HG02885 (cell line): ENCODE data around the gene ACAD9.

Source experiments
- ATAC-seq: cut with Tn5 transposase; IDR thresholded peaks from one replicate; pipeline ENCODE4 v1.9.1; 2021; ENCODE audit warnings: mild to moderate bottlenecking; ENCODE audit not compliant: unreplicated experiment, poor library complexity

The ACAD9 gene

DNA sequence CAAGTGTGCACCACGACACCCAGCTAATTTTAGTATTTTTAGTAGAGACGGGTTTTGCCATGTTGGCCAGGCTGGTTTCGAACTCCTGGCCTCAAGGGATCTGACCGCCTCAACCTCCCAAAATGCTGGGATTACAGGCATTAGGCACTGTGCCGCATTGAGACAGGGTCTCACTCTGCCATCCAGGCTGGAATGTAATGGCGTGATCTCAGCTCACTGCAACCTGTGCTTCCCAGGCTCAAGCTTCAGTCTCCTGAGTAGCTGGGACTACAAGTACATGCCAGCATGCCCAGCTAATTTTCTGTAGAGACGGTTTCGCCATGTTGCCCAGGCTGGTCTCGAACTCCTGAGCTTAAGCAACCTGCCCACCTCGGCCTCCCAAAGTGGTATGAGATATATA, 51.6 kb downstream of the ACAD9 start:
- ATAC-seq, result no peak

DNA sequence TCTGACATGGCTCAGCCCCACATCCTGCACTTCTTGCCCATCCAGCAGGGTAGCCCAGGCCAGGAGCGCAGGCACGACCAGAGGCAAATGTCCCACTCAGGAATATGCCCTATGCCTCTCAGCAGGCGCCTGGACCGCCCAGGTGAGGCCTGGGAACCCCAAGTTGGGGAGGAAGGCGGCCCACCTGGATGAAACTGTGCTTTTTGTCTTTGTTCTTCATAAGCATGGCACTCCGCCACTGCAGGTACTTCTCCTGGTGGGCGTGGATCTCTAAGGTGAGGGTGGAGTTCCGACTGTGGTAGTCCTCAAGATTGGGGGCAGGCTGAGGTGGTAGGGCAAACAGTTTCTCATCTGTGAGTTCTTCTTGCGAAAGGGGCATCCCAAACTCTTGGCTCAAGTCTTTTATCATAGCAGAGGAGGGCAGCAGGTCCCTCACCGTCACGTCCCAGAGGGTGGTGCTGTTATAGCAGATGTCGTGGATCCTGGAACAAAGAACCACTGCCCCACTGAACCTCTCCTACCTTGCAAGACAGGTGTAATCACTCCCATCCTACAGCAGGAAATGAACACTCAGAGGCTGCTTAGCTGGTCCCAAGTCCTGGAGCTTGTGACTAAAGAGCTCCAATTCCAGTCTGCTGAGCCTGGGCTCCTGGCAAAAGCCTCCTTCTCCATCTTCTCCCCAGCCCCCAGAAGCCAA, 53.2 kb downstream of the ACAD9 start:
- no peak for ATAC-seq

DNA sequence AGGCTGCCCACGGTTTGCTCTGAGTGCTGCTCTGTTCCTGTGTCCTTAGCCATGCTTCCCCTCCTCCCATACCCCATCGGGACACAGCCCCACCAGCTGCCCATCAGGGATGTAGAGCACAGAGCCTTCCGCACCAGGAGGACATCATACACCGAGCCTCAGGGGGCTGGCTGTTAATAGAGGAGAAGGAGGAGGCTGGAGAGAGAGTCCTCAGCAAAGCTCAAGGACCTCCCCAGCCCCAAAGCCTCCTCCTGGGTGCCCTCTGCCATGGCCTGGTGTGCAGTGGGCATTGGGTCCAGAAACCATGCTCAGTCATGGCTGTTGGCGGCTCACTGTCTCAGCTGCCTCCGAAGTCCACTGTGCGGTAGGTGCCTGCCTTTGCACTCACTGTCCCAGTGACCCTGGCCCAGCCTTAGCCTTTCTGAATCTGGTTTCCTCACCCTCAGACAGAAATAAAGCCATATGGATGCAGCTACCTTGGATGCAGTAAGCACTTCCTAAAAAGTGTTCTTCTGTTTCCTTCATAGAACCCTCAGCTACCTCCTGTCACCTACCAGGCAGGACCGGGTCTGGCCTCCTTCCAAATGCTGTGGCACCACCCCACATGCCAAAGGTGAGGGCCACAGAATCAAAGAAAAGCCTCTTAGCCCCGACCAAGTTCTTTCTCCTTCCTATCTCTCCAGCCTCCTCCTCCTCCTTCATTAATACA, 53.9 kb downstream of the ACAD9 start:
- no peak for ATAC-seq

DNA sequence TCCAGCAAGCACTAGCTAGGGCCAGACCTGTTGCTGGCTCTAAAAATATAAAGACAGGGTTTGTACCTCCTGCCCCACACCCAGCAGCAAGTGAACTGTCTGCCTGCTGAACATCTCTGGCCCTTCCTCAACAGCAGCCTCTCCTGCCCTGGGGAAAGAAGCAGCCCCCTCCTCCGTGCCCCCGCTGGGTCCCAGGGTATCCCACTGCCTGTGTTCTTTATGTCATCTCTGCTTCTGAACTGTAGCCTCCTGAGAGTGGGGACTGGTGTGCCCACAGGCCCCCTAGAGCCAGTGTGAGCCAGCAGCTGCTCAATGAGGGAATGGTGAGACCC, 54.5 kb downstream of the ACAD9 start:
- no peak for ATAC-seq

DNA sequence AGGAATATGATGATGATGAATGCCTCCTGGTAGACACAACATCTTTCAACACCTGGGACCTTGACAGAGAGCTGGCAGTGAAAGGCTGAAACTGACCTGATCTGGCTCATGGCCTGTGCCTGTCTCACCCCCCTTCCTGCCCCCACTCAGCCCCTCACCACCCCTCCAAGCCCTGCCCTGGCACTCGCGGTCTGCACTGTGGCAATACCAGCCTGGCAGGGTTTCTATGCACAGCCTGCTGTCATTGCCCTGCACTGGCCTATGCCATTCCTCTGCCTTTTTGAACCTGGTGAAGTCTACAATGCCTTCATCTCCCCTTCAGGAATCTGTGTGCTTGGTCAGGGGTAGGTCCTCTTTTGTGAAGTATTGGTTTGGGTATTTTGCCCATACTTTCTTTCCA, 56.5 kb downstream of the ACAD9 start:
- no peak for ATAC-seq

DNA sequence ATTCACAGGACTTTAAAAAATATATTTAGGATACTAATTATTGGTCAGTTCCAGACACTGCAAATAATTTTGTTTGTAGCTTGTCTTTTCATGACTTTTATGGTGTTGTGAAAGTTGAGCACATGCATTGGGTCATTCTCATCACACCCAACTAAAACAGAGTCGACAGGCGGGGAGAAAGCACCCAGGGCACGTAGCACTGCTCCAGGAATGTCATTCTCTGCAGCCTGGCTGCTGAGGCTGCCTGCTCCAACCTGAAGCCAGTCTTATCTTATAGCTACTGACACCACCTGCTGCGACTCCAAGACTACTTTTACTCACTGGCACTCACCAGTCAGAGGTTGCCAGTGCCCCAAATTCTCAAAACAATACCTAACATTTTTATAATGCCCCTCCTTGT, 56.9 kb downstream of the ACAD9 start:
- no peak for ATAC-seq

DNA sequence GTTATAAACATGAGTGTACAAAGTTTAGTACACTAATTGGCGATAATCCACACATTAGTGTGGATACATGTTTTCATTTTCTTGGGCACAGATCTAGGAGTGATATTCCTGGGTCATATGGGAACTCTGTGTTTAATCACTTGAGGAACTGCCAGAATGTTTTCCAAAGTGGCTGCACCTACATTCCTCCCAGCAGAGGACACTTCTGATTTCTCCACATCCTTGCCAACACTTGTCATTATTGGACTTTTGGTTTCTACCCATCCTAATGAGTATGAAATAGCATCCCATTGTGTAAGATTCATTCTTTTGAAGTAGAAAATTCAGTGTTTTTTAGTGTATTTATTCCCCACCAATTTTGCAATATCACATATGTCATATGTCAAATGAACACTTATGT, 60.8 kb downstream of the ACAD9 start:
- ATAC-seq, result no peak

DNA sequence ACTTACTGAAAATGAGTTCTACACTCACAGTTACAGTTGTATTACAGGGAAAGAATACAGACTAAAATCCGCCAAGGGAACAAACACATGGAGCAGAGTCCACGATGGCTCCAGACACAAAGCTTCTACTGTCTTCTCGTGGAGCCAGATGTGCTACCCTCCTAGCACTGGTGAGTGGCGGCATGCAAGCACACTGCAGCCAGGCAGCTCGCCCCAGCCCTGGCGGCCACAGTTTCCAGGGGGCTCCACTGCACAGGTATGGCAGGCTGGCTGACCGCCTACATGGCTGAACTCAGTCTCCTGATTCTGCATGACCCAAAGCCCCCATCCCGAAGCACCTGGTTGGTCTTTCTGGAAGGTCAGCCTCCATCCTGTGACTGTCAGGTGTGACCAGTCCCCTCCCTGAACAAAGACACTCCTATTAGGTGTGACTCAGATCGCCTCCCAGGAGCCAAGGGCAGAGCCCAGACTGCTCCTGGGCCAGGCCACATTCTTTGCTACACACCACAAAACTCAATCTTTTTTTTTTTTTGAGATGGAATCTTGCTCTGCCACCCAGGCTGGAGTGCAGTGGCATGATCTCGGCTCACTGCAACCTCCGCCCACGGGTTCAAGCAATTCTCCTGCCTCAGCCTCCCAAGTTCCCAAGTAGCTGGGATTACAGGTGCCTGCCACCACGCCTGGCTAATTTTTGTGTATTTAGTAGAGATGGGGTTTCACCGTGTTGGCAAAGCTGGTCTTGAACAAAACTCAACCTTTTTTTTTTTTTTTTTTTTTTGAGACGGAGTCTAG, 62.9 kb downstream of the ACAD9 start:
- no peak for ATAC-seq

DNA sequence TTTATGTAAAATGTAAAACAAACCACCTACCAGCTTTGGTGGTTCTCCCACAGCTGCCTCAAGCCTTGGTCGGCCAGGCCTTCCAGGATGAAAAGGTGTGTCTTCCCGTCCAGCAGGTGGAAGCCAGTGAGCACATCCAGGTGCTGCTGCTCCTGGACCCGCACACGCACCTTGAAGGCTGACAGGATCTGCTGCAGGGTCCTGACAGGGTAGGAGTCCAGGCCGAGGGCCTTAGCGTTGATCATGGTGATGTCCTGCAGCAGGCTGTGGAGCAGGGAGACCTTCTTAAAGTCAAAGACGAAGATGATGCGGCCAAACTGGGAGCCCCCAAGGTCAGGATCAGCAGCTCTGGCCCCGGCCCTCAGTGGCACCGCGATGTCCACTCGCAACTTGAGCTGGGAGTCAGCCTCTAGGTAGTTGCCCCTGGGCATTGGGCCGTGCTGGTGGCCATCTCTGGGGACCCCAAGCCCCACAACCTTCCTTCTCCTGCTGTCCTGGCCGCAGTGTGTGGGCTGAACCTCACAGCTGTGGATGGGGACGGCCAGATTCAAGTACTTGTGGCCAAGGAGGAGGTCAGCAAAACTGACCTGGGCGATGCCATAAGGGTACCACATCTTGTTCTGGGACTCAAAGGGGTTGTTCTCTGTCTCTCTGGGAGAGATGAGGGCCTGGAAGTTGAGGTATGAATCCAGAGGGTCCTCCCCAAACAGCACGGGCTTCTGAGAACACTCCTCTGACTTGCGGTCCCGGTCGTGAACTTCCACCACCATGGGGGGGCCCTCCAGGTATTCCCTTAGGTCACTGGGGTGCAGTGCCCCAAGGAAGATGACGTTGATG, 65.8 kb downstream of the ACAD9 start:
- ATAC-seq, result no peak

DNA sequence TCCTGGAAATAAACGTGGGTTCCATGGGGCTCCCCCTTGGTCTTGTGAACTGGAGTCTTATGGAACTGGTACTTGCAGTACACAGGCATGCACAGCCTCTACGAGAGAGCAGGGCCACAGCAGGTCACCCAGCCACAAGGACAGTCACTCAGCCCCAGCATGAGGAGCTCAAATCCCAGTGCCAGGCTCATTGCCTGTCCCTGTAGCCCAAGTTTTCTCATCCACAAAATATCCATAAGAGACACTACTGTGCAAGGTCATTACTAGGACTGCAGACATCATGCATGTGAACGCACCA, 66.4 kb downstream of the ACAD9 start:
- ATAC-seq, result no peak

DNA sequence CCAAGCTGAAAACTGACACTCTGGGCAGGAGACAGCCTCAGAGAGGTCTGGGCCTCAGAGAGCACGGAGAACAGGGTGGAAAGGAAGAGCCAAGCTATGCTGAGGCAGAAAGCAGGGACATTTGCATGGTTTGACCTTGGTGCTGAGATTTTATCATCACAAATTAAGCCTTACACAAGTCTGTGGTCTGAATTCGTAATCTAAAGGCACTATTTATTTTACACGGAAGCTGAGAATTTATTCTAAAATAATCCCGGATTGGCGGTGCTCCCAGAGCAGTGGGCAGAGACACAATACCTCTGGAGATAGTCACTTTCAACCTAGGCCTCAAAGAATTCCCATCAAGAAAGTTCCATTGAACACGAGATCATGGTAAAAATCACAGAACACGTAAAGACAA, 67.0 kb downstream of the ACAD9 start:
- no peak for ATAC-seq

DNA sequence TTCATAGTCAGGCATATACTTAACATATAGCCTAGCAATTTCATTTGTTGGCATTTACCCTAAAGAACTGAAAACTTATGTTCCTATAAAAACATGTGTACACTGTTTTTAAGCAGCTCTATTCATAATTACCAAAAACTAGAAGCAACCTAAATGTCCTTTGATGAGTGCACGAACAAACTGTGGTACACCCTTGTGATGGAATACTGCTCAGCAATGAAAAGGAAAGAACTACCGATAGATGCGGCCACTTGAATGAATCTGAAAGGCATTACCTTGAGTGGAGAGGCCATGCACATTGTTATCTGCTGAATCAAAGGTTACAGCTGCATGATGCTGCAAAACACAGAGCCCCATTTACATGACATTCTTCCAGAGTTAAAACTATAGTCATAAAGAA, 69.7 kb downstream of the ACAD9 start:
- no peak for ATAC-seq

DNA sequence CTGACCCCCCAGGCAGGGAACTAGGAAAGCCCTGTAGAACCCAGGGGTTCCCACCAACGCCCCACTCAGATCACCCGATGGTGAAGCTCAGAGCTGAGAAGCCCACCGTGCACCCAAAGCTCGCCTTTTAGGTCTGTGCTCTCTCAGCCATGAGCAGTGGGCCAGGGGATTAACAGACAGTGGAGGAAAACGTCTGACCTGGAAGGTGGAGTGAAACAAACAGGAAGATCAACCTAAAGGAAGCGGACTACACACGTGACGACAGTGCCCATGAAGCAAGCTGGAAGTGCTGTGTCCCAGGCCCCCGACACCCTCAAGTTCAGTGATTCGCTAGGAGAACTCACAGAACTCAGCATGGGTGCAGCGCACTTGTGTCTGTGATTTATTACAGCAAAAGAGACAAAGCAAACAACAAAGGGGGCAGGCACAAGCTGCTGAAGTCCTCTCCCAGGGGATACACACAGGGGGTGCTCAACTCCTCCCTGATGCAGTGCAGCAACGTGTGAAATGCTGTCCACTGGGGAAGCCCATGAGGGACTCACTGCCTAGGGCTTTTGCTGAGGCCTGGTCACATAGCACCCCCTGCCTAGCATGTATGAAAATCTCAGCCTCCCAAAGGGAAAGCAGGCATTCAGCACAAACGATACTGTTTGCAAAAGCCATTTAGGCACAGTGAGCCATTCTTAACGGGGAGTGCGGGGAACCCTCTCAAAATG, 71.0 kb downstream of the ACAD9 start:
- no peak for ATAC-seq

DNA sequence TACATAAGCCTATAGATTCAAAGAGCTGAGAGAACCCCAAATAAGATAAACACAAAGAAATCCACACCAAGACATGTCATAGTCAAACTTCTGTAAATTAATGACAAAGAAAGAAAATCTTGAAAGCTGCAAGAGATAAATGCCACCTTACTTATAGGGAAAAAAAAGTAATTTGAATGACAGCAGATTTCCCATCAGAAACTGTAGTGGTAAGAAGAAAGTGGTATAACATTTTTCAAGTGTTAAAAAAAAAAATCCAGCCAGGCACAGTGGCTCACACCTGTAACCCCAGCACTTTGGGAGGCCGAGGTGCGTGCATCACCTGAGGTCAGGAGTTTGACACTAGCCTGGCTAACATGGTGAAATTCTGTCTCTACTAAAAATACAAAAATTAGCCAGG, 77.0 kb downstream of the ACAD9 start:
- no peak for ATAC-seq
